GM12874 (cell line): ENCODE data around the gene LSM5.

Source experiments
- CTCF ChIP-seq: IDR thresholded peaks from 2 replicates; pipeline ENCODE4 v1.5.1; 2011; ENCODE audit warnings: low read depth, mild to moderate bottlenecking, control low read depth, low read length, moderate library complexity; ENCODE audit not compliant: insufficient read depth

The LSM5 gene

GRCh38 chr7:32447218-32447617 lies 43.0 kb downstream of the LSM5 start:
- TF ChIP-seq CTCF = no peak

- no peak for TF ChIP-seq CTCF
Observed at GRCh38 chr7:32436146-32436928, 53.8 kb downstream of the LSM5 start.
